GM20431 (cell line): Measurements from ENCODE around the gene USF1.
"Not testable (repeated sequence)": the region's sequence is repeated elsewhere in the genome, so short reads cannot be mapped to it uniquely, and the experiment has no call there.

Experiments used
- in situ Hi-C: fragments of 300-500 bp; cut with MseI, MboI; formaldehyde crosslinking; loops from one replicate; pipeline ENCODE4 v1.15.0; 2020; ENCODE audit warnings: low sequenced_read_pairs; ENCODE audit not compliant: unreplicated experiment

The USF1 gene

GRCh38 chr1:161051219-161051618 lies 5.4 kb upstream of the USF1 start:
- in situ Hi-C loops: no loop called here

- in situ Hi-C loops: no loop called here
These were observed 3.4 kb upstream of the USF1 start for GRCh38 chr1:161048949-161049722.

- in situ Hi-C loops: no loop called here
These were observed 2.0 kb upstream of the USF1 start for GRCh38 chr1:161047436-161048420.

GRCh38 chr1:161046605-161047228 lies 940 bp upstream of the USF1 start:
- in situ Hi-C loops: no loop called here

- in situ Hi-C loops: no loop called here
These were observed 655 bp downstream of the USF1 start for GRCh38 chr1:161044908-161045735.

- in situ Hi-C loops: no loop called here
These were observed 1.3 kb downstream of the USF1 start for GRCh38 chr1:161044535-161044907.

GRCh38 chr1:161039546-161039945 lies 6.2 kb downstream of the USF1 start:
- in situ Hi-C loops: no loop called here

GRCh38 chr1:161039154-161039545 lies 6.6 kb downstream of the USF1 start:
- in situ Hi-C loops: no loop called here

GRCh38 chr1:161038523-161039153 lies 7.1 kb downstream of the USF1 start, which contains the start of gene TSTD1:
TSTD1 (minus strand) TSS chr1:161038964; CDS start chr1:161038889, 75 bp downstream.
- in situ Hi-C loops: no loop called here

- in situ Hi-C loops: no loop called here
These were observed 7.9 kb downstream of the USF1 start for GRCh38 chr1:161037661-161038522.

GRCh38 chr1:161033751-161034150 lies 12.0 kb downstream of the USF1 start:
- in situ Hi-C loops: no loop called here

GRCh38 chr1:161032409-161032808 lies 13.4 kb downstream of the USF1 start:
- in situ Hi-C loops: no loop called here

GRCh38 chr1:161031874-161032273 lies 13.9 kb downstream of the USF1 start:
- in situ Hi-C loops: no loop called here

- in situ Hi-C loops: not testable (repeated sequence)
These were observed 16.3 kb downstream of the USF1 start for GRCh38 chr1:161029466-161029865.

- in situ Hi-C loops: not testable (repeated sequence)
These were observed 18.8 kb downstream of the USF1 start for GRCh38 chr1:161026954-161027353.

- in situ Hi-C loops: not testable (repeated sequence)
These were observed 23.3 kb downstream of the USF1 start for GRCh38 chr1:161022432-161022831.

GRCh38 chr1:161021970-161022353 lies 23.8 kb downstream of the USF1 start:
- in situ Hi-C loops: no loop called here
